ENCODE measurements around the gene UQCC5. TPM values are rescaled to one million over a fixed set of nuclear protein-coding genes. Genes with fewer than 3 reads are reported as not detected.

UQCC5 gene
- total RNA-seq, 1 donor from 2014 or later, result 13.7 TPM

DNA sequence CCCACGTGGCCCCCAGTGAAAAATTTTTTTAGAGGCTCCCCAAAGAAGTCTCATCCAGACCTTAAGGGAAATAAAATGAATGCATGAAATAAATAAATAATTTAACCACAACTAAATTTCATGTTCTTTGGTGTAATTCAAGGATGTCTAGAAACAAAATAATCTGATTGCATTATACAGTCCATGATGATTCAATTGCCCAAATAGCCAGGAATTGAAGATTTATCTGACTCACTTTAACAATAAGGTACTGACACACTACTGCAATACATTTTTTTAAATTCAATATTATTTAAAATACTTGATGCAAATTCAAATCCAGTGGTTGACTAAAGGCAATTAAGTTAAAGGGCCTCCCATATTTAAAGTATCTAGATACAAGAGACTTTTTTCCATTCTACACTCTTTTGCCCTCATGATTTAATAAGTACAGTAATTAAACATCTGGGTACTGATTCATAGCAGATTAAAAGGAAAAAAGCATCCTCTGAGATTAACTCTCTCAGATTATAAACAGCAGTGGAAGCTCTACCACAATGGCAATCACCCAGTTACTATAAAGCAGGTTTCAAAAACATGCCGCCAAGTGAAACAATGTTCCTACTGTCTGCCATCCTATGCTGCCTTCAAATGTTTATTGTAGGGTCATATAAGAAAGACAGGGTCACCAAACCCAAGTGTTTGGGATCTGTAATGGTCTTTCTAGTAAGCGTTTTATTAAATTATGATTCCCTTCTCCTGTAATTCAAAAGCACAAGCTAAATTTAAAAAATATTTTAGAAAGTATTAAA lies 9.9 kb downstream of the UQCC5 start:
- H3K27ac Mint-ChIP-seq (ENCODE audit: unreplicated experiment), result peak overlapping the region; percentile 38
- no peak overlapping the region for H3K4me3 Mint-ChIP-seq (ENCODE audit: unreplicated experiment)
- TF ChIP-seq, protein P1, sequence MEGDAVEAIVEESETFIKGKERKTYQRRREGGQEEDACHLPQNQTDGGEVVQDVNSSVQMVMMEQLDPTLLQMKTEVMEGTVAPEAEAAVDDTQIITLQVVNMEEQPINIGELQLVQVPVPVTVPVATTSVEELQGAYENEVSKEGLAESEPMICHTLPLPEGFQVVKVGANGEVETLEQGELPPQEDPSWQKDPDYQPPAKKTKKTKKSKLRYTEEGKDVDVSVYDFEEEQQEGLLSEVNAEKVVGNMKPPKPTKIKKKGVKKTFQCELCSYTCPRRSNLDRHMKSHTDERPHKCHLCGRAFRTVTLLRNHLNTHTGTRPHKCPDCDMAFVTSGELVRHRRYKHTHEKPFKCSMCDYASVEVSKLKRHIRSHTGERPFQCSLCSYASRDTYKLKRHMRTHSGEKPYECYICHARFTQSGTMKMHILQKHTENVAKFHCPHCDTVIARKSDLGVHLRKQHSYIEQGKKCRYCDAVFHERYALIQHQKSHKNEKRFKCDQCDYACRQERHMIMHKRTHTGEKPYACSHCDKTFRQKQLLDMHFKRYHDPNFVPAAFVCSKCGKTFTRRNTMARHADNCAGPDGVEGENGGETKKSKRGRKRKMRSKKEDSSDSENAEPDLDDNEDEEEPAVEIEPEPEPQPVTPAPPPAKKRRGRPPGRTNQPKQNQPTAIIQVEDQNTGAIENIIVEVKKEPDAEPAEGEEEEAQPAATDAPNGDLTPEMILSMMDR (IDR thresholded peaks at IDR 0.05; ENCODE audit: partially characterized antibody, unreplicated experiment), result no peak
- H3K36me3 Mint-ChIP-seq (ENCODE audit: unreplicated experiment), result no peaks in the 10 kb centered on the region
- H3K9me3 Mint-ChIP-seq (ENCODE audit: unreplicated experiment), result peaks cover 1% of the 10 kb centered on the region
- DNase-seq, result no peak
- H3K27me3 Mint-ChIP-seq (ENCODE audit: unreplicated experiment), result no peaks in the 10 kb centered on the region
- peaks cover 7% of the 10 kb centered on the region for H3K4me1 Mint-ChIP-seq (ENCODE audit: low read depth, unreplicated experiment)

DNA sequence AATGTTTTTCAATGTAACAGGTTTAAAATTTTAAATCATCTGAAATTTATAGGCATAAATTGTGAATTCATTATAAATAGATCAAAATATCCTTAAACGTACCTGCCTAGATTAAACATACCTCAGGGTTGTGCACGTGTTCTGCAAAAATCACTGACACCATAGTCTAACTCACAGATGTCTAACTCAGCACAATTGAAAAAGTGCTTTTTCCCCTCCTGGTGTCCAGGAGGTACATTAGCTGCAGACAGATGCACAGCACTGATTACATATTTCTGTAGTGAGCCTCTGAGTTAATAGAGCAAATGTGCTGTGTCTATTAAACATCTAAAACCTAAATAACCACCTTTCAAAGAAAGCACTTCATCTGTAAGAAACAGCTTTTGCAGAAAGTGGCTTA lies 10.7 kb downstream of the UQCC5 start:
- TF ChIP-seq, protein P1 (IDR thresholded peaks at IDR 0.05; ENCODE audit: partially characterized antibody, unreplicated experiment), result no peak
- Mint-ChIP-seq H3K27ac (ENCODE audit: unreplicated experiment) (no peak overlapping the region), H3K9me3 (ENCODE audit: unreplicated experiment) (peaks cover 3% of the 10 kb centered on the region), H3K36me3 (ENCODE audit: unreplicated experiment) (no peaks in the 10 kb centered on the region), H3K4me3 (ENCODE audit: unreplicated experiment) (no peak overlapping the region), H3K27me3 (ENCODE audit: unreplicated experiment) (no peaks in the 10 kb centered on the region), H3K4me1 (ENCODE audit: low read depth, unreplicated experiment) (peaks cover 7% of the 10 kb centered on the region)
- DNase-seq, result no peak

DNA sequence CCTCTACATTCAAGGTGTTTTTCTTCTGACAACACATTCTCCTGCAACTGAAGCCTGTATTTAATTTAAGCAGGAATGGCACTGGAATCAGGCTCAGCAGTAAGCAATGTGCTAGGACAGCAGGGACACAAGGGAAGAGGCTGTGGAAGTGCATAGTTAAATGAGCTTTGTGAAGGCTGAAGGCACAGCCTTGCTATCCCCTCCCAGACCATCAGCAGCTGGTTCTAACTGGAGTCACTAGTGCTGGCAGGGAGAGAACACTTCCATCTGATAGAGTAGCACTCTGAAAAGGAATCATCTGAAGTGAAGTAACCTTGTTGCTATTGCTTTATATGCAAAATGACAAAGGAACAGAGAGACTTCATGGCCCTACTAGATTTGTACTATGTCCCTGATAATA lies 14.7 kb downstream of the UQCC5 start:
- TF ChIP-seq, protein P1 (IDR thresholded peaks at IDR 0.05; ENCODE audit: partially characterized antibody, unreplicated experiment), result no peak
- Mint-ChIP-seq H3K27me3 (ENCODE audit: unreplicated experiment) (no peaks in the 10 kb centered on the region), H3K4me3 (ENCODE audit: unreplicated experiment) (no peak overlapping the region), H3K36me3 (ENCODE audit: unreplicated experiment) (no peaks in the 10 kb centered on the region), H3K27ac (ENCODE audit: unreplicated experiment) (no peak overlapping the region), H3K4me1 (ENCODE audit: low read depth, unreplicated experiment) (no peaks in the 10 kb centered on the region), H3K9me3 (ENCODE audit: unreplicated experiment) (peaks cover 2% of the 10 kb centered on the region)
- no peak for DNase-seq

DNA sequence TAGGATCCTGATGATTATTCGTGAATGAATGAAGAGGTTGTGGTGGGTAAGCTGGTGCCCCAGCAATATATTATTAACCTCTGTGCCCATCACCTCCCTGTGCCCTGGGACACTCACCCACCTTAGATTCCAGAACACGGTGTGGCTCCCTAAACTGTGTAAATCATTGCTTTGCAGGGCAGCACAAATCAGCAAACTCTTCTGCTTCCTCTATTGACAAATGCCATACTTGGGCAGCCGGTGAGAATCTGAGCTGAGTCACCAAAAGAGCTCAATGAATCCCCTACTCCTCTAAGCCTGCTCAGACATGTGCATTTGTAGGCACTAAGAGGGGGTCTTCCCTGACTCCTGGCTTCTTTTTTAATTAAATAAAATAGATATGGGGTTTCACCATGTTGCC lies 15.7 kb downstream of the UQCC5 start:
- H3K4me3 Mint-ChIP-seq (ENCODE audit: unreplicated experiment), result no peak overlapping the region
- H3K36me3 Mint-ChIP-seq (ENCODE audit: unreplicated experiment), result no peaks in the 10 kb centered on the region
- DNase-seq, result no peak
- no peaks in the 10 kb centered on the region for H3K27me3 Mint-ChIP-seq (ENCODE audit: unreplicated experiment)
- H3K27ac Mint-ChIP-seq (ENCODE audit: unreplicated experiment), result no peak overlapping the region
- TF ChIP-seq, protein P1 (IDR thresholded peaks at IDR 0.05; ENCODE audit: partially characterized antibody, unreplicated experiment), result no peak
- H3K9me3 Mint-ChIP-seq (ENCODE audit: unreplicated experiment), result peaks cover 2% of the 10 kb centered on the region
- no peaks in the 10 kb centered on the region for H3K4me1 Mint-ChIP-seq (ENCODE audit: low read depth, unreplicated experiment)

DNA sequence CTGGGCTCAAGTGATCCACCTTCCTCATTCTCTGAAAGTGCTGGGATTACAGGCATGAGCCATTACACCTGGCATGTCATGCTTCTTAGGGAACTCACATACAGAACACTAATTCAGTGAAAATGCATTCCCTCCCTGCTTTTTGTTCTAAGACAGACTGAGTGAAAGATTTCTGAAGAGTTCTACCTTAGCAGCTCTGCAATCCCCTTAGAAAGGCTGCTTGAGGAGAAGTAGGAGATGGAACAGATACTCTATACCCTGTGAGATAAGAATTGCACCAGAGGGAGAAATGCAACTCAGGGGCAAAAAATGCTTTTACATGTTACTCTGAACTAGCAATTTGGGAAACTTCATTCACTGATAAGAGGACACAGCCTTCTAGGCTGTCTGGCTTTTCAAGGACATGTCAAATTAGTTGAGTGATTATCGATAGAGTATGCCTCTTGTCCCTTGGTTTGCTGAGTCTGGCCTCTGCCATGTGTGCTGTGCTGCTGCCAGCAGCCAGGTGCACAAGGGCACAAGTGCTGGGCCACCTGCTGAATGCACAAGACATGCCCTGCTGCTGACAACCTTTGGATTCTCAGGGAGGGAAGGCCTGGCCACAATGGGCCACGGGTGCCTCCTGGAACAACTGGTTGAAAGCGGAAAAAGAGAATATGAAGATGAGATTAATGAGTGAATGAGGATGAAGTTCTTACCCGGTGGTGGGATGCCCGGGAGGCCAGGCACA lies 17.8 kb downstream of the UQCC5 start:
- Mint-ChIP-seq H3K4me1 (ENCODE audit: low read depth, unreplicated experiment) (no peaks in the 10 kb centered on the region), H3K36me3 (ENCODE audit: unreplicated experiment) (no peaks in the 10 kb centered on the region), H3K9me3 (ENCODE audit: unreplicated experiment) (peaks cover 2% of the 10 kb centered on the region), H3K4me3 (ENCODE audit: unreplicated experiment) (no peak overlapping the region), H3K27ac (ENCODE audit: unreplicated experiment) (no peak overlapping the region), H3K27me3 (ENCODE audit: unreplicated experiment) (no peaks in the 10 kb centered on the region)
- DNase-seq, result no peak
- TF ChIP-seq, protein P1 (IDR thresholded peaks at IDR 0.05; ENCODE audit: partially characterized antibody, unreplicated experiment), result no peak
